MCF 10A (cell line): ENCODE measurements around the gene PNISR. TPM values are rescaled to one million over a fixed set of nuclear protein-coding genes. Genes with fewer than 3 reads are reported as not detected.
"Not testable (repeated sequence)": the region's sequence is repeated elsewhere in the genome, so short reads cannot be mapped to it uniquely, and the experiment has no call there.

Experiments used
- BruUV-seq: library from RNA; stranded (reverse); fragments of 400-500 nt; replicated peaks from 2 replicates; lab custom pipeline; 2021; lab: Mats Ljungman, UMichigan
- CTCF ChIA-PET: fragments of 300-600 bp; sonication (Branson Sonifier 250); formaldehyde crosslinking; extraction: SDS; loops from one replicate; lab custom pipeline; 2021; ENCODE audit warnings: antibody characterized with exemption, inconsistent platforms; lab: Yijun Ruan, JAX
- POLR2A ChIA-PET: fragments of 300-600, 350-650 bp; sonication (Branson Sonifier 250); formaldehyde crosslinking; extraction: SDS; loops from one replicate; lab custom pipeline; 2020; ENCODE audit warnings: antibody characterized with exemption, inconsistent platforms; lab: Yijun Ruan, JAX
- DNase-seq: peaks from one replicate; pipeline ENCODE4 v3.0.0-alpha.2; 2018; ENCODE audit not compliant: unreplicated experiment
- H3K27ac Mint-ChIP-seq: one replicate; pipeline ENCODE4 v1.8.0; 2022; ENCODE audit warnings: mild to moderate bottlenecking, low read depth, mixed read lengths; ENCODE audit not compliant: unreplicated experiment
- H3K27me3 Mint-ChIP-seq: one replicate; pipeline ENCODE4 v1.8.0; 2022; ENCODE audit warnings: mixed read lengths; ENCODE audit not compliant: insufficient read depth, unreplicated experiment
- H3K36me3 Mint-ChIP-seq: one replicate; pipeline ENCODE4 v1.8.0; 2022; ENCODE audit warnings: mild to moderate bottlenecking, moderate library complexity, mixed read lengths; ENCODE audit not compliant: insufficient read depth, unreplicated experiment
- H3K4me1 Mint-ChIP-seq: one replicate; pipeline ENCODE4 v1.8.0; 2022; ENCODE audit warnings: mixed read lengths; ENCODE audit not compliant: insufficient read depth, unreplicated experiment
- H3K4me3 Mint-ChIP-seq: one replicate; pipeline ENCODE4 v1.8.0; 2022; ENCODE audit warnings: mild to moderate bottlenecking, moderate library complexity, mixed read lengths; ENCODE audit not compliant: unreplicated experiment
- H3K9me3 Mint-ChIP-seq: one replicate; pipeline ENCODE4 v1.8.0; 2022; ENCODE audit warnings: mixed read lengths; ENCODE audit not compliant: unreplicated experiment
- intact Hi-C: fragments of 100-400 bp; cut with micrococcal nuclease; formaldehyde crosslinking; loops from 2 replicates; pipeline ENCODE4 v1.14.1; 2022
- total RNA-seq: library from RNA; stranded (reverse); gene quantifications from 2 replicates; pipeline ENCODE4 v1.2.3, GENCODE V29; 2022
- TF ChIP-seq, protein P1 (sequence below): fragments of 200-600 bp; IDR thresholded peaks from one replicate; pipeline ENCODE4 v1.8.0; 2022; ENCODE audit warnings: antibody characterized with exemption, mild to moderate bottlenecking; ENCODE audit not compliant: unreplicated experiment

Gene PNISR
- total RNA-seq, 1 experiment from 2014 or later: 95.9 TPM

DNA sequence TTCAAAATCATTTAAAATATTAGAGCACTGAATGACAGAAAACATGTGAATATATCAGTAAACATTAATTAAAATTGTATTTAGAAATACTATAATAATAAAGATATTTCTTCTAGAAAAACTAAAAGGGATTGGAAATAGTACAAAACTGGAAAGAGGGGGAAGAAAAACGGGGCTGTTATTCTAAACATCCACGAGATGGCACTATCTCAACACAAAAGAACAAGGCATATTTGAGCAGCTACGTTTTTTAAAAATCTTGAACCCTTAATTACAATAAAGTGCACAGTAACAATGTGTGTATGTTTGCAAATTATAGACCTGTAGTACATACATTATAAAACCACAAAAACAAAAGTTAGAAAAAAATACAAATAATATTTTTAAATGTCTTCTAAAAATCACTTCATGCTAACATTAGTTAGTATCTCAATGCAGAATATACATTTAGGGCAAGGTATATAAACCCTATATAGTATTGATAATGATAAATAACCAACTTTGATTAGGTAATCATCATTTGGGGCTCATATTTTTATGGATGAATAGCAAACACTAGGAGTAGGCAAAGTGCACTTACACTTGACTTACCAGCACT is 42.5 kb upstream of the PNISR start:
- intact Hi-C loops: loop anchor here (1.0 to 2.0 kb wide), 2 partner anchors 279 to 355 kb away; no protein-coding TSS in a partner anchor
- TF ChIP-seq, protein P1, sequence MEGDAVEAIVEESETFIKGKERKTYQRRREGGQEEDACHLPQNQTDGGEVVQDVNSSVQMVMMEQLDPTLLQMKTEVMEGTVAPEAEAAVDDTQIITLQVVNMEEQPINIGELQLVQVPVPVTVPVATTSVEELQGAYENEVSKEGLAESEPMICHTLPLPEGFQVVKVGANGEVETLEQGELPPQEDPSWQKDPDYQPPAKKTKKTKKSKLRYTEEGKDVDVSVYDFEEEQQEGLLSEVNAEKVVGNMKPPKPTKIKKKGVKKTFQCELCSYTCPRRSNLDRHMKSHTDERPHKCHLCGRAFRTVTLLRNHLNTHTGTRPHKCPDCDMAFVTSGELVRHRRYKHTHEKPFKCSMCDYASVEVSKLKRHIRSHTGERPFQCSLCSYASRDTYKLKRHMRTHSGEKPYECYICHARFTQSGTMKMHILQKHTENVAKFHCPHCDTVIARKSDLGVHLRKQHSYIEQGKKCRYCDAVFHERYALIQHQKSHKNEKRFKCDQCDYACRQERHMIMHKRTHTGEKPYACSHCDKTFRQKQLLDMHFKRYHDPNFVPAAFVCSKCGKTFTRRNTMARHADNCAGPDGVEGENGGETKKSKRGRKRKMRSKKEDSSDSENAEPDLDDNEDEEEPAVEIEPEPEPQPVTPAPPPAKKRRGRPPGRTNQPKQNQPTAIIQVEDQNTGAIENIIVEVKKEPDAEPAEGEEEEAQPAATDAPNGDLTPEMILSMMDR: peak; percentile 70
- CTCF ChIA-PET: interaction anchor here (0.7 to 3.0 kb wide), 6 partner anchors 8 to 353 kb away, joined by 3 to 23 read pairs (median 4); no protein-coding TSS in a partner anchor

DNA sequence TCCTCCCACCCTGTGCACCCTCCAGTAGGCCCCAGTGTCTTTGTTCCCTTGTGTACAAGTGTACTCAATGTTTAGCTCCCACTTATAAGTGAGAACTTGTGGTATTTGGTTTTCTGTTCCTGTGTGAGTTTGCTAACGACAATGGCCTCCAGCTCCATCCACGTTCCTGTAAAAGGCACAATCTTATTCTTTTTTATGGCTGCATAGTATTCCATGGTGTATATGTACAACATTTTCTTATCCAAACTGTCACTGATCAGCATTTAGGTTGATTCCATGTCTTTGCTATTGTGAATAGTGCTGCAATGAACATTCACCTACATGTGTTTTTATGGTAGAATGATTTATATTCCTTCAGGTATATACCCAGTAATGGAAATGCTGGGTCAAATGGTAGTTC is 34.0 kb upstream of the PNISR start:
- BruUV-seq, H3K27me3 Mint-ChIP-seq, DNase-seq, H3K9me3 Mint-ChIP-seq, POLR2A ChIA-PET, intact Hi-C loops, H3K27ac Mint-ChIP-seq, H3K4me3 Mint-ChIP-seq, H3K4me1 Mint-ChIP-seq: not testable (repeated sequence)
- CTCF ChIA-PET: interaction anchor here (0.9 to 1.0 kb wide), 2 partner anchors 287 to 364 kb away, joined by 3 read pairs; no protein-coding TSS in a partner anchor
- peaks cover 18% of the 10 kb centered on the region for H3K36me3 Mint-ChIP-seq

More for the DNA sequence above, 42.5 kb upstream of the PNISR start:
- H3K9me3 Mint-ChIP-seq: no peaks in the 10 kb centered on the region
- H3K4me1 Mint-ChIP-seq: peaks cover 5% of the 10 kb centered on the region
- no peak overlapping the region for H3K4me3 Mint-ChIP-seq
- no TSS peak for BruUV-seq
- H3K27ac Mint-ChIP-seq: no peak overlapping the region
- DNase-seq: peak; percentile 41
- no peaks in the 10 kb centered on the region for H3K27me3 Mint-ChIP-seq
- POLR2A ChIA-PET: interaction anchor here (0.5 to 2.1 kb wide), 3 partner anchors 47 to 278 kb away, joined by 3 to 5 read pairs (median 4); no protein-coding TSS in a partner anchor
- peaks cover 31% of the 10 kb centered on the region for H3K36me3 Mint-ChIP-seq

DNA sequence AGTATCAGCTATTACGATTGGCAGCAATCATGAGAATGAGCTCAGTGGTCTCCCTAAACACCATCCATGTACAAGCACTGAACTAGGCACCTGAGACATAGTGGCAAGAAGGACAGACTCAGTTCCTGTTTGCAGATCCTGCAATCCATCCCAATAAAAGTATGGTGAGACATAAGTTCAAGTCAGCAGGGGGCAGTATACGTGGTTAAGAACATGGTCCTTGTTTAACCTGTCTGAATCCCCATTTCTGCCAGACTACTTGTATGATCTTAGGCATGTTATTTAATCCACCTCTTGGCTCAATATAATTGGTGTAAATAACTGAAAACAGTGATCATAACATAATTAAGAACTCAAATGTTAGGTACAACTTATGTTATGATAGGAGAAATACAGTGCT is 33.2 kb upstream of the PNISR start:
- H3K4me1 Mint-ChIP-seq: no peaks in the 10 kb centered on the region
- TF ChIP-seq, protein P1: no peak
- ChIA-PET CTCF (interaction anchor here (0.9 to 2.0 kb wide), 6 partner anchors 11 to 364 kb away, joined by 3 to 10 read pairs (median 3); no protein-coding TSS in a partner anchor), POLR2A (no interaction called here)
- H3K9me3 Mint-ChIP-seq: no peaks in the 10 kb centered on the region
- peak; percentile 38 for DNase-seq
- H3K27ac Mint-ChIP-seq: no peak overlapping the region
- H3K4me3 Mint-ChIP-seq: no peak overlapping the region
- H3K36me3 Mint-ChIP-seq: peaks cover 15% of the 10 kb centered on the region
- no TSS peak for BruUV-seq
- intact Hi-C loops: no loop called here
- no peaks in the 10 kb centered on the region for H3K27me3 Mint-ChIP-seq

DNA sequence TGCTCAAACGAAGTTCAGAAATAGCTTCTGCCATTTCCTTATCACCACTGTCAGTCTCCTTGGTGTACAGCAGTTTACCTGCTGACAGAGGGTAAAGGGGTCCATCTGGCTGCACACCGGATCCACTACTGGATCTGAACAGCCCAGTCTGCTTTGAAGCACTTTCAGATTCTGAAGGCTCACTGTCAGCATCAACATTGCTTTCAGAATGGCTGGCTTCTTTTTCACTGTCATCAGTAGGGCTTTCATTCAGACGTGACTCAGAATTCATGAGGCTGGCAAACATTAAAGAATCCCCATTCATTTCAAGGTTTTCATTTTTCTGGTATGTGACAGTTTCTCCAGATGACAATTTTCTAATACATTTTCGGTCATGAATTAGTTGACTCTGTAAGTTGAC is 21.0 kb upstream of the PNISR start:
- no peak for DNase-seq
- no TSS peak for BruUV-seq
- Mint-ChIP-seq H3K27me3 (no peaks in the 10 kb centered on the region), H3K4me1 (no peaks in the 10 kb centered on the region), H3K27ac (no peak overlapping the region), H3K36me3 (peaks cover 45% of the 10 kb centered on the region), H3K9me3 (no peaks in the 10 kb centered on the region), H3K4me3 (no peak overlapping the region)
- CTCF ChIA-PET: no interaction called here
- TF ChIP-seq, protein P1: no peak
- intact Hi-C loops: no loop called here
- POLR2A ChIA-PET: no interaction called here
